GM10248 (cell line): Measurements from ENCODE around the gene GFRA1.

ENCODE experiments used
- CTCF ChIA-PET: fragments of 300-600 bp; sonication (Branson Sonifier 250); formaldehyde crosslinking; extraction: SDS; loops from one replicate; lab custom pipeline; 2021; ENCODE audit warnings: antibody characterized with exemption; lab: Yijun Ruan, JAX
- POLR2A ChIA-PET: fragments of 350-650 bp; sonication (Branson Sonifier 250); formaldehyde crosslinking; extraction: SDS; loops from one replicate; lab custom pipeline; 2020; ENCODE audit warnings: antibody characterized with exemption; lab: Yijun Ruan, JAX
- DNase-seq: peaks from one replicate; pipeline ENCODE4 v3.0.0; 2012; ENCODE audit errors: extremely low spot score
- CTCF ChIP-seq: IDR thresholded peaks from 2 replicates; pipeline ENCODE4 v1.5.1; 2012; ENCODE audit warnings: mild to moderate bottlenecking, low read depth; ENCODE audit errors: extremely low read depth, missing control alignments, control extremely low read depth

Gene GFRA1

DNA sequence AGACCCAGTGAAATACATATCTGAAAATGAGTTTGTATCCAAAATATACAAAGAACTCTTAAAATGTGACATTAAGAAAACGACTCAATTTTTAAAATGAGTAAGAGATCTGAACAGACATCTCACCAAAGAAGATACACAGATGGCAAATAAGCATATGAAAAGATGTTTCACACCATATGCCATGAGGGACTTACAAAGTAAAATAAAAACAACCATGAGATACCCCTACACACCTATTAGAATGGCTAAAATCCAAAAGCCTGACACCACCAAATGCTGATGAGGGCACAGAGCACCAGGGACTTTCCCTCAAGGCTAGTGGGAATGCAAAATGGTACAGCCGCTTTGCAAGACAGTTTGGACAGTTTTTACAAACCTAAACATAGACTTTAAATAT, 27.9 kb downstream of the GFRA1 start:
- no peak for DNase-seq
- TF ChIP-seq CTCF = no peak
- POLR2A ChIA-PET = no interaction called here
- CTCF ChIA-PET = no interaction called here

GRCh38 chr10:116241642-116242410, 31.2 kb downstream of the GFRA1 start:
- POLR2A ChIA-PET = no interaction called here
- no peak for TF ChIP-seq CTCF
- CTCF ChIA-PET = interaction anchor here (1.1 kb wide), 1 partner anchor 12 kb away, joined by 3 read pairs; no protein-coding TSS in a partner anchor
- DNase-seq = no peak

DNA sequence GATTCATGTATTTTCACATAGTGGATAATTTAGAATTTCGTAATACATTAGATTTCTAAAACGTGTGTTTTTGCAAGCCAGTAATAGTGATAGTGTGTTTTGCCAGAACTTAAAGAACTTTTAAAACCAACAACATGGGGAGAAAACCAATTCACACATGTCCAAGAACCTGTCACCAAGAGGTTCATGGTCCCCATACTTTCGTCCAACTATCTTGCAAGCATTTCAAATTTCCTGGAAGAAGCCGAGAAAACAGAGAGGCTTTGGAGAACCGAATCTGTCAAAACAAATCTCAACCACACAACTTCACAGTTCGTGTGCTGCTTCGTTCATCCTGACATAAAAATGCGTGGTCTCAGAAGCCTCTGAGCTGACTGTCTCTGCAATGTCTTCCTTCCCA, 31.9 kb downstream of the GFRA1 start:
- TF ChIP-seq CTCF = no peak
- ChIA-PET CTCF (interaction anchor here (1.1 to 1.2 kb wide), 2 partner anchors 11 kb away, joined by 3 to 5 read pairs; no protein-coding TSS in a partner anchor), POLR2A (no interaction called here)
- DNase-seq = no peak

DNA sequence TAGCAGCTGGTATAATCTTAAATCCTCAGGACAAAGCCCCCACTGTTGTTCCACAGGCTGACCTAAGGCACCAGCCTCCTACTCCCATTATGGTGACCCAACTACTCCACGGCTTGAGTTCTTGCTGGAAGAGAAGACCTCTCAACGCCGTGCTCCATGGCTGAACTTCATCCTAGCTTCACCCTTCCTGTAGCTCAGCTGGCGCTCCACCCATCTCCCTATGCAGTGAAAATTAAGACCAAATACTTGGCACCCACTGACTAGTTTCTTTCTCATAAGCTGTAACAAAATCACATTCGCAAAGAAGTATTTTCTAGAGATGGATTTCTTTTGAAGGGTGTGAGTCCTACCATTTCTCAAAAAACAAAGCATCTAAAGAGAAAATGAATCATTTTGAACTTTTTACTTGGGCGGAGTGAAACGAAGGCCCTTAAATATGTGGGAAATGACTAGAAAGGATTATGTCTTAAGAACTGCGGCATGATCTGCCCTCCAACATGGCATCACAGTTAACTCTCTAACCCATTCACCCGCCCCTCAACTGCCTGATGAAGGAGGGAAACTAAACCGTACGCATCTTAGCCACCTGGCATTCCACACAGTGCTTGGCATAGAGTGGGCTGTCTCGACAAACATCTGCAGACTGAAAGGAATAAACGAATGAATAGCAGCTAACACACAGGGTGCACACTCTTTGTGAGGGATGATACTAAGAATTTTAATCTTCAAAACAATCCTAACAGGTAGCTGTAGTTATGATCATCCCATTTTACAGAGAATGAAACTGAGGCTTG, 32.7 kb downstream of the GFRA1 start:
- POLR2A ChIA-PET = no interaction called here
- CTCF ChIA-PET = interaction anchor here (1.2 kb wide), 1 partner anchor 10 kb away, joined by 5 read pairs; no protein-coding TSS in a partner anchor
- TF ChIP-seq CTCF = no peak
- DNase-seq = no peak

DNA sequence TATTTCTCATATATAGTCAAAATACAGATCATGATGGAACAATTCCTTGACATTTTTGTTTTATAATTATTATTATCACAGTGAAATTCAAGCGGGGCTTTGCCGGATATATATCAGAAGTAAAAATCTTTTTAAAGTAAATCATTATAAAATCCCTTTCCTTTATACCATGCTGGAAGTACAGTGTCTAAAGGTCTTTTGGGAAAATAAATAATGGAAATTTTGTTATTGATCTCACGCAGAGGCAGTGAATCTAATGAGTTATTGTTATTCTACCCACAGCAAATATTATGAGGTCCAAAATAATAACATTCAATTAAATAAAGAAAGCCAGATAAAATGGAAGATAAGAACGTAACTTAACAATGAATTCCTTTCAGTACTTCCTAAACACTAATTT, 33.8 kb downstream of the GFRA1 start:
- no peak for TF ChIP-seq CTCF
- CTCF ChIA-PET = no interaction called here
- no peak for DNase-seq
- POLR2A ChIA-PET = no interaction called here

- CTCF ChIA-PET = interaction anchor here (1.1 kb wide), 1 partner anchor 10 kb away, joined by 3 read pairs; no protein-coding TSS in a partner anchor
- DNase-seq = no peak
- no peak for TF ChIP-seq CTCF
- POLR2A ChIA-PET = no interaction called here
These were observed 35.0 kb downstream of the GFRA1 start for GRCh38 chr10:116237970-116238369.
